ENCODE results near the gene NEGR1.

The NEGR1 gene

GRCh38 chr1:71835442-71835813, 446.9 kb downstream of the NEGR1 start:
- DNase-seq, result no peak

GRCh38 chr1:71834601-71835441, 447.5 kb downstream of the NEGR1 start:
- DNase-seq, result no peak

GRCh38 chr1:71831646-71832045, 450.7 kb downstream of the NEGR1 start:
- no peak for DNase-seq

- no peak for DNase-seq
These were observed 453.0 kb downstream of the NEGR1 start for GRCh38 chr1:71829346-71829745.

- DNase-seq, result no peak
These were observed 453.8 kb downstream of the NEGR1 start for GRCh38 chr1:71828431-71829012.

- DNase-seq, result no peak
These were observed 458.5 kb downstream of the NEGR1 start for GRCh38 chr1:71823708-71824305.

GRCh38 chr1:71817028-71817427, 465.3 kb downstream of the NEGR1 start:
- DNase-seq, result no peak

GRCh38 chr1:71809085-71809484, 473.3 kb downstream of the NEGR1 start:
- DNase-seq, result no peak

GRCh38 chr1:71804140-71804539, 478.2 kb downstream of the NEGR1 start:
- no peak for DNase-seq

- DNase-seq, result no peak
These were observed 486.3 kb downstream of the NEGR1 start for GRCh38 chr1:71796006-71796405.

GRCh38 chr1:71792264-71792663, 490.1 kb downstream of the NEGR1 start:
- no peak for DNase-seq

- no peak for DNase-seq
These were observed 494.2 kb downstream of the NEGR1 start for GRCh38 chr1:71788113-71788512.

GRCh38 chr1:71787699-71788098, 494.6 kb downstream of the NEGR1 start:
- no peak for DNase-seq

- DNase-seq, result no peak
These were observed 496.1 kb downstream of the NEGR1 start for GRCh38 chr1:71786218-71786617.

- no peak for DNase-seq
These were observed 496.9 kb downstream of the NEGR1 start for GRCh38 chr1:71785450-71785849.

GRCh38 chr1:71785000-71785399, 497.3 kb downstream of the NEGR1 start:
- no peak for DNase-seq

- no peak for DNase-seq
These were observed 498.1 kb downstream of the NEGR1 start for GRCh38 chr1:71784241-71784640.

- DNase-seq, result no peak
These were observed 499.3 kb downstream of the NEGR1 start for GRCh38 chr1:71783071-71783470.

- DNase-seq, result no peak
These were observed 500.9 kb downstream of the NEGR1 start for GRCh38 chr1:71781450-71781849.

- no peak for DNase-seq
These were observed 501.7 kb downstream of the NEGR1 start for GRCh38 chr1:71780681-71781080.

- DNase-seq, result no peak
These were observed 503.4 kb downstream of the NEGR1 start for GRCh38 chr1:71778940-71779339.

- no peak for DNase-seq
These were observed 505.2 kb downstream of the NEGR1 start for GRCh38 chr1:71777094-71777493.

GRCh38 chr1:71774705-71775104, 507.6 kb downstream of the NEGR1 start:
- no peak for DNase-seq

- DNase-seq, result no peak
These were observed 512.2 kb downstream of the NEGR1 start for GRCh38 chr1:71770121-71770520.
